HepG2 (cell line): ENCODE data around the gene NKD2. TPM values are rescaled to one million over a fixed set of nuclear protein-coding genes. Genes with fewer than 3 reads are reported as not detected.

Source experiments
- CAMTA2 ChIP-seq: sonication (generic); formaldehyde crosslinking; IDR thresholded peaks from 2 replicates; pipeline ENCODE4 v1.4.0; 2020; ENCODE audit warnings: mild to moderate bottlenecking, missing genetic modification reagents, borderline replicate concordance
- CREB1 ChIP-seq, 2 experiments: fragments of 450-650 bp in 1 of 2; IDR thresholded peaks; 2 replicates each; pipeline ENCODE4 v1.6.1; 2016 to 2017; ENCODE audit warnings: control low read depth in 1 of 2, mild to moderate bottlenecking in 1 of 2, missing compliant biosample characterization in 1 of 2, missing genetic modification characterization in 1 of 2
- FOXC1 ChIP-seq: sonication (generic); formaldehyde crosslinking; IDR thresholded peaks from 2 replicates; pipeline ENCODE4 v1.8.0; 2022; ENCODE audit warnings: mild to moderate bottlenecking, missing genetic modification reagents, borderline replicate concordance
- HDAC6 ChIP-seq: fragments of 200-600 bp; sonication (generic); IDR thresholded peaks from 2 replicates; pipeline ENCODE4 v1.7.0; 2017; ENCODE audit warnings: mild to moderate bottlenecking, antibody characterized with exemption, low read length, low read depth
- HOXA9 ChIP-seq: sonication (generic); formaldehyde crosslinking; IDR thresholded peaks from 2 replicates; pipeline ENCODE4 v1.8.1; 2022; ENCODE audit warnings: missing genetic modification reagents, mild to moderate bottlenecking, moderate library complexity, borderline replicate concordance
- IKZF4 ChIP-seq: sonication (generic); formaldehyde crosslinking; IDR thresholded peaks from 2 replicates; pipeline ENCODE4 v1.5.1; 2020; ENCODE audit warnings: borderline replicate concordance, mild to moderate bottlenecking, low read depth, missing genetic modification reagents; ENCODE audit errors: not compliant biosample characterization
- ISX ChIP-seq: sonication (generic); formaldehyde crosslinking; conservative IDR thresholded peaks from 2 replicates; pipeline ENCODE4 v1.5.0; 2020; ENCODE audit warnings: missing genetic modification reagents
- MED8 ChIP-seq: sonication (generic); formaldehyde crosslinking; IDR thresholded peaks from 2 replicates; pipeline ENCODE4 v1.8.1; 2023; ENCODE audit warnings: mild to moderate bottlenecking, missing genetic modification reagents; ENCODE audit not compliant: insufficient replicate concordance
- MTF2 ChIP-seq: sonication (generic); formaldehyde crosslinking; IDR thresholded peaks from 2 replicates; pipeline ENCODE4 v1.5.0; 2020; ENCODE audit warnings: missing genetic modification reagents, borderline replicate concordance
- PITX1 ChIP-seq: sonication (generic); formaldehyde crosslinking; IDR thresholded peaks from 2 replicates; pipeline ENCODE4 v1.5.1; 2020; ENCODE audit warnings: mild to moderate bottlenecking, missing genetic modification reagents
- REXO4 ChIP-seq: sonication (generic); formaldehyde crosslinking; IDR thresholded peaks from 2 replicates; pipeline ENCODE4 v1.8.0; 2022; ENCODE audit warnings: missing genetic modification reagents, mild to moderate bottlenecking, borderline replicate concordance
- RXRB ChIP-seq: IDR thresholded peaks from 2 replicates; pipeline ENCODE4 v1.6.1; 2016; ENCODE audit warnings: borderline replicate concordance, missing genetic modification reagents, missing compliant biosample characterization
- SP2 ChIP-seq: sonication (generic); formaldehyde crosslinking; IDR thresholded peaks from 2 replicates; pipeline ENCODE4 v1.5.1; 2020; ENCODE audit warnings: mild to moderate bottlenecking, missing genetic modification reagents
- ZFP62 ChIP-seq: sonication (generic); formaldehyde crosslinking; IDR thresholded peaks from 2 replicates; pipeline ENCODE4 v1.4.0; 2020; ENCODE audit warnings: missing genetic modification reagents
- ZFX ChIP-seq: sonication (generic); formaldehyde crosslinking; IDR thresholded peaks from 2 replicates; pipeline ENCODE4 v1.4.0; 2020; ENCODE audit warnings: mild to moderate bottlenecking, low read depth, missing genetic modification reagents, moderate library complexity
- ZKSCAN8 ChIP-seq: IDR thresholded peaks from 2 replicates; pipeline ENCODE4 v1.6.1; 2016; ENCODE audit warnings: borderline replicate concordance, missing genetic modification reagents, missing compliant biosample characterization
- ZNF12 ChIP-seq: sonication (generic); formaldehyde crosslinking; IDR thresholded peaks from 2 replicates; pipeline ENCODE4 v1.5.0; 2020; ENCODE audit warnings: missing genetic modification reagents
- ZNF143 ChIP-seq: sonication (generic); formaldehyde crosslinking; IDR thresholded peaks from 2 replicates; pipeline ENCODE4 v1.4.0; 2020; ENCODE audit warnings: missing genetic modification reagents
- ZNF44 ChIP-seq: sonication (generic); formaldehyde crosslinking; IDR thresholded peaks from 2 replicates; pipeline ENCODE4 v1.5.1; 2020; ENCODE audit warnings: mild to moderate bottlenecking, missing genetic modification reagents
- ZNF775 ChIP-seq: sonication (generic); formaldehyde crosslinking; IDR thresholded peaks from 2 replicates; pipeline ENCODE4 v1.4.0; 2020; ENCODE audit warnings: missing genetic modification reagents, mild to moderate bottlenecking, moderate library complexity, borderline replicate concordance
- polyA plus RNA-seq, 8 experiments: library from polyadenylated mRNA; depleted of rRNA in 3 of 8; stranded (reverse) in 7 of 8; unstranded in 1 of 8; fragments of >200 nt; fragmentation: Illumina TruSeq in 4 of 8; extraction: Trizol in 4 of 8; gene quantifications; 2 replicates each; pipeline versions ENCODE4 v1.2.1 to v1.2.3, GENCODE V29; 2011 to 2016; ENCODE audit warnings: low read depth in 4 of 8, missing spikeins in 1 of 8, mixed read lengths in 1 of 8; ENCODE audit not compliant: insufficient read depth in 1 of 8
- total RNA-seq, 5 experiments: library from RNA; depleted of rRNA; stranded (reverse); fragments of >200 nt; fragmentation: Illumina TruSeq; extraction: Trizol; gene quantifications; 2 replicates each; pipeline ENCODE4 v1.2.3, GENCODE V29; 2016; ENCODE audit warnings: low read depth in 1 of 5
- TF ChIP-seq, protein P1 (sequence below): sonication (generic); formaldehyde crosslinking; IDR thresholded peaks from 2 replicates; pipeline ENCODE4 v1.5.1; 2020; ENCODE audit warnings: missing genetic modification reagents, mild to moderate bottlenecking, borderline replicate concordance
- TF ChIP-seq, protein P2 (sequence below): sonication (generic); formaldehyde crosslinking; IDR thresholded peaks from 2 replicates; pipeline ENCODE4 v1.8.1; 2023; ENCODE audit warnings: mild to moderate bottlenecking, missing genetic modification reagents, borderline replicate concordance
- TF ChIP-seq, protein P3 (sequence below): sonication (generic); formaldehyde crosslinking; IDR thresholded peaks from 2 replicates; pipeline ENCODE4 v1.5.1; 2020; ENCODE audit warnings: mild to moderate bottlenecking, moderate library complexity, missing genetic modification reagents
- TF ChIP-seq, protein P4 (sequence below): sonication (generic); formaldehyde crosslinking; IDR thresholded peaks from 2 replicates; pipeline ENCODE4 v1.4.0; 2020; ENCODE audit warnings: missing genetic modification reagents, borderline replicate concordance

Gene NKD2
- total and polyA plus RNA-seq, 2 of the 13 experiments (the other 11 are each of a cell fraction or from before 2014, with no cell fraction given) = 0.53 to 0.82 TPM

DNA sequence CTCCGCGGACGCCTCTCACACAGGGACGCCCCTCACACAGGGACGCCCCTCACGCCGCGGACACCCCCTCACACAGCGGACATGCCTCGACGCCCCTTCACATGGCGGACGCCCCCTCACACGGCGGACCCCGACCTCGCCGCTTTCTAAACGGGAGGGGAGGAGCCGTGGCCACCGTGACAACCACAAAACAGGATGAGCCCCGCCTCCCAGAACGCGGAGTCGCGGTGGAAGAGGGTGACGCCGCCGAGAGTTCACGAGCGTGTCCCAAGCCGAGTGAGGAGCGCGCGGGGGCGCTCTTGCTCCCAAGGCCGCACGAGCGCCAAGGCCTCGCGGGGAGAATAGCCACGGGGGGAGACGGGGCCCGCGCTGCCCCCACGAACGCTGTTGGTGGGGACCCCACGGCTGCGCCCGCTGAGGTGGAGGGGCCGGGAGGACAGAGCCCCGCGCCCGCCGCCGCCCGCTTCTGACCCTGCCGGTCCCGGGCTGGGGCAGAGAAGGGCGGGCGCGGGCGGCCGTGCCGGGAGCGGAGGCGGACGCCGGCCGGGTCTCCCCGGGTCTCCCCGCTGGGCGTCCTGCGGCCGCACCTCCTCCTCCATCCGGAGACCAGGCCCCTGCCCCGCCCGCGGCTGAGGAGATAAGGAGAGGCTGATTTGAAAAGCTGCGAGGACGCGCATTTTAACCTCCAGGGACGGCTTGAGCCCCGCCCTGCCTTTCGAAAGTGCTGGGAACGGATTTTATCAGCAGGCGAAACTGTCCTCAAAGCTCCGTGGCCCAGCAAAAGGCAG is 3.9 kb upstream of the NKD2 start (continued):
- TF ChIP-seq, protein P1, sequence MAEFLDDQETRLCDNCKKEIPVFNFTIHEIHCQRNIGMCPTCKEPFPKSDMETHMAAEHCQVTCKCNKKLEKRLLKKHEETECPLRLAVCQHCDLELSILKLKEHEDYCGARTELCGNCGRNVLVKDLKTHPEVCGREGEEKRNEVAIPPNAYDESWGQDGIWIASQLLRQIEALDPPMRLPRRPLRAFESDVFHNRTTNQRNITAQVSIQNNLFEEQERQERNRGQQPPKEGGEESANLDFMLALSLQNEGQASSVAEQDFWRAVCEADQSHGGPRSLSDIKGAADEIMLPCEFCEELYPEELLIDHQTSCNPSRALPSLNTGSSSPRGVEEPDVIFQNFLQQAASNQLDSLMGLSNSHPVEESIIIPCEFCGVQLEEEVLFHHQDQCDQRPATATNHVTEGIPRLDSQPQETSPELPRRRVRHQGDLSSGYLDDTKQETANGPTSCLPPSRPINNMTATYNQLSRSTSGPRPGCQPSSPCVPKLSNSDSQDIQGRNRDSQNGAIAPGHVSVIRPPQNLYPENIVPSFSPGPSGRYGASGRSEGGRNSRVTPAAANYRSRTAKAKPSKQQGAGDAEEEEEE (CRISPR knock-in tag) = no peak
- TF ChIP-seq CAMTA2 (CRISPR knock-in tag) (no peak), SP2 (CRISPR knock-in tag) (no peak), HDAC6 (no peak), MTF2 (CRISPR knock-in tag) (peak; percentile 86), ZFP62 (CRISPR knock-in tag) (no peak), FOXC1 (CRISPR knock-in tag) (no peak), CREB1 (IDR thresholded peaks at IDR 0.05) (no peak), CREB1 (CRISPR knock-in tag; IDR thresholded peaks at IDR 0.05) (no peak), ISX (CRISPR knock-in tag) (no peak), REXO4 (CRISPR knock-in tag) (0 out of 2 replicates have a peak, but pooled peaks have one; percentile 63), PITX1 (CRISPR knock-in tag) (no peak), IKZF4 (no peak), RXRB (CRISPR knock-in tag) (no peak), ZNF44 (CRISPR knock-in tag) (no peak), ZNF775 (no peak), ZFX (CRISPR knock-in tag) (peak; percentile 41), HOXA9 (CRISPR knock-in tag) (no peak), ZNF143 (CRISPR knock-in tag) (no peak), ZNF12 (CRISPR knock-in tag) (no peak), ZKSCAN8 (CRISPR knock-in tag) (no peak), MED8 (CRISPR knock-in tag) (no peak)
- TF ChIP-seq, protein P2, sequence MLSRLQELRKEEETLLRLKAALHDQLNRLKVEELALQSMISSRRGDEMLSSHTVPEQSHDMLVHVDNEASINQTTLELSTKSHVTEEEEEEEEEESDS (CRISPR knock-in tag) = no peak
- TF ChIP-seq, protein P3, sequence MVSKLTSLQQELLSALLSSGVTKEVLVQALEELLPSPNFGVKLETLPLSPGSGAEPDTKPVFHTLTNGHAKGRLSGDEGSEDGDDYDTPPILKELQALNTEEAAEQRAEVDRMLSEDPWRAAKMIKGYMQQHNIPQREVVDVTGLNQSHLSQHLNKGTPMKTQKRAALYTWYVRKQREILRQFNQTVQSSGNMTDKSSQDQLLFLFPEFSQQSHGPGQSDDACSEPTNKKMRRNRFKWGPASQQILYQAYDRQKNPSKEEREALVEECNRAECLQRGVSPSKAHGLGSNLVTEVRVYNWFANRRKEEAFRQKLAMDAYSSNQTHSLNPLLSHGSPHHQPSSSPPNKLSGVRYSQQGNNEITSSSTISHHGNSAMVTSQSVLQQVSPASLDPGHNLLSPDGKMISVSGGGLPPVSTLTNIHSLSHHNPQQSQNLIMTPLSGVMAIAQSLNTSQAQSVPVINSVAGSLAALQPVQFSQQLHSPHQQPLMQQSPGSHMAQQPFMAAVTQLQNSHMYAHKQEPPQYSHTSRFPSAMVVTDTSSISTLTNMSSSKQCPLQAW = no peak
- TF ChIP-seq, protein P4, sequence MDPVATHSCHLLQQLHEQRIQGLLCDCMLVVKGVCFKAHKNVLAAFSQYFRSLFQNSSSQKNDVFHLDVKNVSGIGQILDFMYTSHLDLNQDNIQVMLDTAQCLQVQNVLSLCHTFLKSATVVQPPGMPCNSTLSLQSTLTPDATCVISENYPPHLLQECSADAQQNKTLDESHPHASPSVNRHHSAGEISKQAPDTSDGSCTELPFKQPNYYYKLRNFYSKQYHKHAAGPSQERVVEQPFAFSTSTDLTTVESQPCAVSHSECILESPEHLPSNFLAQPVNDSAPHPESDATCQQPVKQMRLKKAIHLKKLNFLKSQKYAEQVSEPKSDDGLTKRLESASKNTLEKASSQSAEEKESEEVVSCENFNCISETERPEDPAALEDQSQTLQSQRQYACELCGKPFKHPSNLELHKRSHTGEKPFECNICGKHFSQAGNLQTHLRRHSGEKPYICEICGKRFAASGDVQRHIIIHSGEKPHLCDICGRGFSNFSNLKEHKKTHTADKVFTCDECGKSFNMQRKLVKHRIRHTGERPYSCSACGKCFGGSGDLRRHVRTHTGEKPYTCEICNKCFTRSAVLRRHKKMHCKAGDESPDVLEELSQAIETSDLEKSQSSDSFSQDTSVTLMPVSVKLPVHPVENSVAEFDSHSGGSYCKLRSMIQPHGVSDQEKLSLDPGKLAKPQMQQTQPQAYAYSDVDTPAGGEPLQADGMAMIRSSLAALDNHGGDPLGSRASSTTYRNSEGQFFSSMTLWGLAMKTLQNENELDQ (CRISPR knock-in tag) = no peak
